ENCODE measurements around the gene ADAM21.
"Not testable (repeated sequence)": the region's sequence is repeated elsewhere in the genome, so short reads cannot be mapped to it uniquely, and the experiment has no call there.

Gene ADAM21

DNA sequence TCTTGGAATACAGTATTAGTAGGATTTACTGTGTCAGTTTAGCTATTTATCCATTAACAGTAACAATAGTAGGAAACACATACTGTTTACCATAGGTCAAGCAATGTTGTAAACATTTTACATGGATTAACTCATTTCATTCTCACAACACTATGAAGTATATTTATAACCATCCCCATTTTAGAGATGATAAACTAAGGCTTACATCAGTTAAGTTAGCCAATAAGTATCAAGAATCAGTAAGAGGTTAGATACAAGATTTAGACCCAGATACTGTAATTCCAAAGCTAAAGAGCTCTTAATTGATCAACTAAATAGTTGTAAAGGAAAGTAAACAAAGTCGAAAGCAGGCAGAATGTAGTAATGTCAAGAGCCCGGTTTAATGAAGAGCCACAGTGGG, 36.2 kb upstream of the ADAM21 start:
- Histone ChIP-seq H3K23ac (ENCODE audit: low read length in 2 of 2) (no peak overlapping the region), H2AFZ (ENCODE audit: low read depth, low read length) (no peak overlapping the region), H4K91ac (ENCODE audit: low read length) (no peak overlapping the region), H3K36me3 (ENCODE audit: control insufficient read depth in 1 of 2, insufficient read depth in 2 of 2, low read depth in 1 of 2, low read length in 2 of 2) (peaks cover 0 to 11% of the 10 kb centered on the region in 2 experiments), H3K4me3 (ENCODE audit: insufficient read depth in 1 of 2, low read depth in 1 of 2, low read length in 2 of 2) (peak overlapping the region in 1 of 2 experiments; percentile 97), H3K27me3 (ENCODE audit: control insufficient read depth in 1 of 2, insufficient read depth in 1 of 2, low read length in 2 of 2) (no peaks in the 10 kb centered on the region), H3K14ac (ENCODE audit: low read length in 2 of 2) (no peak overlapping the region), H2AK5ac (ENCODE audit: low read length, severe bottlenecking) (no peak overlapping the region), H3K4me1 (ENCODE audit: control insufficient read depth, insufficient read depth, low read depth, low read length) (peaks cover 1% of the 10 kb centered on the region), H3K18ac (ENCODE audit: low read depth in 1 of 2, low read length in 2 of 2) (no peak overlapping the region), H2BK15ac (ENCODE audit: low read depth, poor library complexity, severe bottlenecking) (no peak overlapping the region), H3K4ac (ENCODE audit: low read depth in 1 of 2, low read length in 2 of 2) (no peak overlapping the region), H2BK12ac (ENCODE audit: low read length in 2 of 2) (no peak overlapping the region), H3K79me1 (replicated peaks; ENCODE audit: low read length, poor library complexity, severe bottlenecking) (peaks cover 12% of the 10 kb centered on the region), H3K4me2 (ENCODE audit: low read length, poor library complexity, severe bottlenecking) (no peak overlapping the region), H2BK120ac (ENCODE audit: low read depth, low read length) (no peak overlapping the region), H4K8ac (ENCODE audit: low read length) (no peak overlapping the region), H3K9me3 (ENCODE audit: control insufficient read depth, low read length) (no peaks in the 10 kb centered on the region), H3K9ac (ENCODE audit: low read length) (peak overlapping the region; percentile 95), H3K27ac (ENCODE audit: low read length, poor library complexity, severe bottlenecking) (no peak overlapping the region), H2BK5ac (ENCODE audit: low read depth, low read length, poor library complexity, severe bottlenecking) (no peak overlapping the region)
- WGBS: 40% methylated on average over 2 of the region's 2 CpGs
- peak; percentile 16 for DNase-seq

- Histone ChIP-seq H2BK15ac (ENCODE audit: low read depth, poor library complexity, severe bottlenecking) (no peak overlapping the region), H2AK5ac (ENCODE audit: low read length, severe bottlenecking) (no peak overlapping the region), H3K23ac (ENCODE audit: low read length in 2 of 2) (no peak overlapping the region), H3K9ac (ENCODE audit: low read length) (peak overlapping the region; percentile 95), H2BK5ac (ENCODE audit: low read depth, low read length, poor library complexity, severe bottlenecking) (no peak overlapping the region), H3K4ac (ENCODE audit: low read depth in 1 of 2, low read length in 2 of 2) (no peak overlapping the region), H3K27me3 (ENCODE audit: control insufficient read depth in 1 of 2, insufficient read depth in 1 of 2, low read length in 2 of 2) (no peaks in the 10 kb centered on the region), H3K4me2 (ENCODE audit: low read length, poor library complexity, severe bottlenecking) (peak overlapping the region; percentile 69), H3K18ac (ENCODE audit: low read depth in 1 of 2, low read length in 2 of 2) (peak overlapping the region in 1 of 2 experiments; percentile 96), H2AFZ (ENCODE audit: low read depth, low read length) (no peak overlapping the region), H3K9me3 (ENCODE audit: control insufficient read depth, low read length) (no peaks in the 10 kb centered on the region), H3K79me1 (replicated peaks; ENCODE audit: low read length, poor library complexity, severe bottlenecking) (peaks cover 12% of the 10 kb centered on the region), H3K27ac (ENCODE audit: low read length, poor library complexity, severe bottlenecking) (peak overlapping the region; percentile 54), H3K36me3 (ENCODE audit: control insufficient read depth in 1 of 2, insufficient read depth in 2 of 2, low read depth in 1 of 2, low read length in 2 of 2) (peaks cover 0 to 11% of the 10 kb centered on the region in 2 experiments), H3K4me1 (ENCODE audit: control insufficient read depth, insufficient read depth, low read depth, low read length) (peaks cover 1% of the 10 kb centered on the region), H4K91ac (ENCODE audit: low read length) (no peak overlapping the region), H3K14ac (ENCODE audit: low read length in 2 of 2) (no peak overlapping the region), H4K8ac (ENCODE audit: low read length) (peak overlapping the region; percentile 92), H2BK120ac (ENCODE audit: low read depth, low read length) (no peak overlapping the region), H2BK12ac (ENCODE audit: low read length in 2 of 2) (no peak overlapping the region), H3K4me3 (ENCODE audit: insufficient read depth in 1 of 2, low read depth in 1 of 2, low read length in 2 of 2) (peak overlapping the region; percentile 72 to 97)
- peak; percentile 22 for DNase-seq
- 0% methylated on average over 3 of the region's 9 CpGs for WGBS
Measured at GRCh38 chr14:70416338-70416724, 35.6 kb upstream of the ADAM21 start.

DNA sequence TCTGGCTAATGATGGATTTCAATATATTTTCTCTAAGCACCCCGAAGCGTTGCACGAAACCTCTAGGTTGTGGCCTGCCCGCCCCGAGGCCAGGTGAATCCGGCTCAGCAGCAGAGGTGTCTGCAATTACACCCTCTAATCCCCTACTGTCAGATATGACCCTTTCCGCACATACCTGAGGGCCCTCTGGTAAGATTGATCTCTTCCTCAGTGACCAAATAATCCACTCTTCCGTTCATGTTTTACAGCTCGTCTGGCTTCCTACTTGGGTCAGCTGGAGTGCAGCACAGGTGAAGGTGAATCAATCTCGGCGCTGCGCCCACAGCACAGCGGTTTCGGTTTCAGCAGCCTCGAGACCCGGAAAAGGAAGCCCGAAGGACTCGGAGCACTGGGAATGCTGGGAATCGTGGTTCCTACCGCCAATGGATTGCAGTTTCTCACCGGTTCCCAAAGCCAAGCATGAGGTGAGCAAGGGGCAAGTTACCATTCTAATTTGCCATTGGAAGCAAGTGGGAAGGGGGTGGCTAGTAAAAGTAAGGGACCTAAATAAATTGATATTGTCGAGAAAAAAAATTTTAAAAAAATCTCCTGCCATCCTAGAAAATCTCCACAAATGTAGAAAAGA, 35.1 kb upstream of the ADAM21 start, which contains the start of gene SYNJ2BP:
Gene SYNJ2BP, minus strand, starts transcription at position 366 of the 625 bp plus-strand sequence. Its CDS starts 127 bp downstream, at position 239.
- peak within 1 kb of the TSS; percentile 54 for H3K27ac ChIP-seq (ENCODE audit: low read length, poor library complexity, severe bottlenecking)
- no peak within 1 kb of the TSS for H2AK5ac ChIP-seq (ENCODE audit: low read length, severe bottlenecking)
- H2BK12ac ChIP-seq (ENCODE audit: low read length in 2 of 2): peak within 1 kb of the TSS in 1 of 2 experiments; percentile 54
- peak; percentile 77 for DNase-seq
- WGBS: under 1% methylated on average over 21 of the region's 22 CpGs
- H3K9me3 ChIP-seq (ENCODE audit: control insufficient read depth, low read length): no peaks in the 10 kb centered on the region
- H3K4me3 ChIP-seq (ENCODE audit: insufficient read depth in 1 of 2, low read depth in 1 of 2, low read length in 2 of 2): peak within 1 kb of the TSS; percentile 72 to 97
- peaks cover 0 to 11% of the 10 kb centered on the region in 2 experiments for H3K36me3 ChIP-seq (ENCODE audit: control insufficient read depth in 1 of 2, insufficient read depth in 2 of 2, low read depth in 1 of 2, low read length in 2 of 2)
- H3K4me1 ChIP-seq (ENCODE audit: control insufficient read depth, insufficient read depth, low read depth, low read length): peaks cover 1% of the 10 kb centered on the region
- H3K9ac ChIP-seq (ENCODE audit: low read length): peak within 1 kb of the TSS; percentile 95
- H3K4me2 ChIP-seq (ENCODE audit: low read length, poor library complexity, severe bottlenecking): peak within 1 kb of the TSS; percentile 69
- H3K27me3 ChIP-seq (ENCODE audit: control insufficient read depth in 1 of 2, insufficient read depth in 1 of 2, low read length in 2 of 2): no peaks in the 10 kb centered on the region
- no peak within 1 kb of the TSS for H3K23ac ChIP-seq (ENCODE audit: low read length in 2 of 2)
- H2BK5ac ChIP-seq (ENCODE audit: low read depth, low read length, poor library complexity, severe bottlenecking): peak within 1 kb of the TSS; percentile 1
- H3K4ac ChIP-seq (ENCODE audit: low read depth in 1 of 2, low read length in 2 of 2): peak within 1 kb of the TSS; percentile 11 to 81
- H2BK120ac ChIP-seq (ENCODE audit: low read depth, low read length): peak within 1 kb of the TSS; percentile 49
- H3K79me1 ChIP-seq (replicated peaks; ENCODE audit: low read length, poor library complexity, severe bottlenecking): peaks cover 8% of the 10 kb centered on the region
- no peak within 1 kb of the TSS for H2BK15ac ChIP-seq (ENCODE audit: low read depth, poor library complexity, severe bottlenecking)
- H4K91ac ChIP-seq (ENCODE audit: low read length): peak within 1 kb of the TSS; percentile 86
- peak within 1 kb of the TSS in 1 of 2 experiments; percentile 53 for H3K14ac ChIP-seq (ENCODE audit: low read length in 2 of 2)
- H4K8ac ChIP-seq (ENCODE audit: low read length): peak within 1 kb of the TSS; percentile 92
- H2AFZ ChIP-seq (ENCODE audit: low read depth, low read length): peak within 1 kb of the TSS; percentile 91
- peak within 1 kb of the TSS; percentile 67 to 96 for H3K18ac ChIP-seq (ENCODE audit: low read depth in 1 of 2, low read length in 2 of 2)

GRCh38 chr14:70419270-70419931, 32.6 kb upstream of the ADAM21 start:
- H2BK12ac ChIP-seq (ENCODE audit: low read length in 2 of 2); H3K18ac ChIP-seq (ENCODE audit: low read depth in 1 of 2, low read length in 2 of 2); H3K9me3 ChIP-seq (ENCODE audit: control insufficient read depth, low read length); H3K4me2 ChIP-seq (ENCODE audit: low read length, poor library complexity, severe bottlenecking); H3K14ac ChIP-seq (ENCODE audit: low read length in 2 of 2); H2BK15ac ChIP-seq (ENCODE audit: low read depth, poor library complexity, severe bottlenecking); H2BK5ac ChIP-seq (ENCODE audit: low read depth, low read length, poor library complexity, severe bottlenecking); H2AFZ ChIP-seq (ENCODE audit: low read depth, low read length); H3K9ac ChIP-seq (ENCODE audit: low read length); H3K27me3 ChIP-seq (ENCODE audit: control insufficient read depth in 1 of 2, insufficient read depth in 1 of 2, low read length in 2 of 2); H3K4me1 ChIP-seq (ENCODE audit: control insufficient read depth, insufficient read depth, low read depth, low read length); H3K4ac ChIP-seq (ENCODE audit: low read depth in 1 of 2, low read length in 2 of 2); H3K36me3 ChIP-seq (ENCODE audit: control insufficient read depth in 1 of 2, insufficient read depth in 2 of 2, low read depth in 1 of 2, low read length in 2 of 2); H2BK120ac ChIP-seq (ENCODE audit: low read depth, low read length); H3K27ac ChIP-seq (ENCODE audit: low read length, poor library complexity, severe bottlenecking); H4K8ac ChIP-seq (ENCODE audit: low read length); H2AK5ac ChIP-seq (ENCODE audit: low read length, severe bottlenecking); H3K4me3 ChIP-seq (ENCODE audit: insufficient read depth in 1 of 2, low read depth in 1 of 2, low read length in 2 of 2); DNase-seq; H3K79me1 ChIP-seq (replicated peaks; ENCODE audit: low read length, poor library complexity, severe bottlenecking); H4K91ac ChIP-seq (ENCODE audit: low read length); H3K23ac ChIP-seq (ENCODE audit: low read length in 2 of 2): not testable (repeated sequence)
- WGBS: 51% methylated on average over 4 of the region's 4 CpGs
